Measurements from ENCODE around the gene SYT12.

DNA sequence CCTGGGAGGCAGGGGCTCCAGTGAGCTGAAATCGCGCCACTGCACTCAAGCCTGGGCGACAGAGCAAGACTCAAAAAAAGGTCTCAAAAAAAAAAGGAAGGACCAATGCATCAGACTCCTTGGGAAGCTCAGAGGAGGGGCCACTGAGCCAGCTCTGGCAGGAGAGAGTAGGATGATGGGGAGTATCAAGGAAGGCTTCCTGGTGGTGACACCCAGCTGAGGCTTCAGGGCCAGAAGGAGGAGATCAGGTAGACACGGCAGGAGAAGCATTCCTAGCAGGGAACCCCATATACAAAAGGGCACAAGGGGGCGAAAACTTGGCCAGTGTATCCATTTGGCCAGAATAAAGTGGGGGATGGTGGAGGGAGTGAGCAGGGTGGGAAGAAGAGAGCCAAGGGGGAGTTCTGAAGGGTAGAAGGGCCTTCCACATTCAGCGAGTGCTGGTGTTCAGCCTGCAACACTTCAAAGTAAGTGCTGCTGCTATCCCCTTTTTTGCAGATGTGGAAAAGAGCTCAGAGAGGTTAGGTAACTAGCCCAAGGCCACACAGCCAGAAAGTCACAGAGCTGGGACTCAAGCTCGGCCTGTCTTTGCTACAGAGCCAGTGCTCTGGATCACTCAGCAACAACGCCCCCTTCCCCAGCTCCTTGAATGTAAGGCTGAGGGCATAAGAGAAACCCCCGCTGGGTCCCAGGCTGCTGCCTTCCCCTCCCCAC lies 28.4 kb downstream of the SYT12 start:
- TF ChIP-seq, protein P1, sequence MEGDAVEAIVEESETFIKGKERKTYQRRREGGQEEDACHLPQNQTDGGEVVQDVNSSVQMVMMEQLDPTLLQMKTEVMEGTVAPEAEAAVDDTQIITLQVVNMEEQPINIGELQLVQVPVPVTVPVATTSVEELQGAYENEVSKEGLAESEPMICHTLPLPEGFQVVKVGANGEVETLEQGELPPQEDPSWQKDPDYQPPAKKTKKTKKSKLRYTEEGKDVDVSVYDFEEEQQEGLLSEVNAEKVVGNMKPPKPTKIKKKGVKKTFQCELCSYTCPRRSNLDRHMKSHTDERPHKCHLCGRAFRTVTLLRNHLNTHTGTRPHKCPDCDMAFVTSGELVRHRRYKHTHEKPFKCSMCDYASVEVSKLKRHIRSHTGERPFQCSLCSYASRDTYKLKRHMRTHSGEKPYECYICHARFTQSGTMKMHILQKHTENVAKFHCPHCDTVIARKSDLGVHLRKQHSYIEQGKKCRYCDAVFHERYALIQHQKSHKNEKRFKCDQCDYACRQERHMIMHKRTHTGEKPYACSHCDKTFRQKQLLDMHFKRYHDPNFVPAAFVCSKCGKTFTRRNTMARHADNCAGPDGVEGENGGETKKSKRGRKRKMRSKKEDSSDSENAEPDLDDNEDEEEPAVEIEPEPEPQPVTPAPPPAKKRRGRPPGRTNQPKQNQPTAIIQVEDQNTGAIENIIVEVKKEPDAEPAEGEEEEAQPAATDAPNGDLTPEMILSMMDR (conservative IDR thresholded peaks at IDR 0.05; ENCODE audit: low read length) = no peak
- no peak for TF ChIP-seq EZH2phosphoT487 (IDR thresholded peaks at IDR 0.05; ENCODE audit: borderline replicate concordance)

Measured in Loucy (cell line).